HS-27A (cell line): ENCODE data around the gene HNRNPF.

Source experiments
- DNase-seq: peaks from one replicate; pipeline ENCODE4 v3.0.0-alpha.2; 2012; ENCODE audit warnings: low read depth, missing footprints

Gene HNRNPF

DNA sequence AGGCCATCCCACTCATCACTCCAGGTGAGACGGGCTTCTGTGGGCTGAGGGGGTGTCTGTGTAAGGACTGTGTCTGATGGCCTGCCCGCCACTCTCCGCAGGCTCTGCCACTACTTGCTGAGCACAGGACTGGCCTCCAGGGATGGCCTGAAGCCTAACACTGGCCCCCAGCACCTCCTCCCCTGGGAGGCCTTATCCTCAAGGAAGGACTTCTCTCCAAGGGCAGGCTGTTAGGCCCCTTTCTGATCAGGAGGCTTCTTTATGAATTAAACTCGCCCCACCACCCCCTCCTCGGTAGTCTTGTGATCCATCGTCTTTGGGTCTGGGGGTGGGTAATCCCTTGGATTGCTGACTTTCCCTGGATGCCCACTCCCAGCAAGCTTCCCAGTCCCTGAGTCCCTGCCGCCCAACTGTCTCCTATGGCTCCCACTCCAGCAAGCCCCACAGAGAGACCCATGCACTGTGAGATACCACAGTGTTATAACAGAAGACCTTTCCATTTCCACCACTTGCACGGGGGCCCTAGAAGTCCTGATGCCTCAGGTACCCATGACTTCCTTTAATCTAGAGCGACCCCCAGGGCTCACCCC is 32.8 kb downstream of the HNRNPF start:
- DNase-seq = no peak

DNA sequence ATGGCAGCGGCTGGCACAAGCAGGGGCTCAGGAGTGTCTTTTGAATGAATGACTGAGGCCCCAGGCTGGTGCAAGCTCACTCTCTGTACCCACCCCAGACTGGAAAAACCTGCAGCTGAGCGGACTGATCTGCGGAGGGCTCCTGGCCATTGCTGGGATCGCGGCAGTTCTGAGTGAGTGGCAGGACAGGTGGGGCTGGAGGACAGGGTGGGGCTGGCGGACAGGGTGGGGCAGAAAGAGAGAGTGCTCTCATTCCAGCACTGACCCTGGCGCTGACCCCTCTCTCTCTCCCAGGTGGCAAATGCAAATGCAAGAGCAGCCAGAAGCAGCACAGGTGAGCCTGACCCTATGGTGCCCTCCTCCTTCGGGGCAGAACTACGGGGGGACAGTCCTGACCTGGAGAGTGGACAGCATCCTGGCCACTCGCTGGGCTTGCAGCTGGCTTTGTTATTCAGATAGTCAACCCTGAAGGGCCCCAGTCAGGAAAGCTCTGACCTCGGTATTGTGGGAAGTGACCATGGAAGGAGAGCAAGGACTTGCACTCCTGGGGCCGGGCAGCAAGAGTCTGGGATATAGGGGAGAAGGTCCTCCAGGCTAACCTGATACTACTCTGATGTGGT is 33.5 kb downstream of the HNRNPF start:
- DNase-seq = no peak

DNA sequence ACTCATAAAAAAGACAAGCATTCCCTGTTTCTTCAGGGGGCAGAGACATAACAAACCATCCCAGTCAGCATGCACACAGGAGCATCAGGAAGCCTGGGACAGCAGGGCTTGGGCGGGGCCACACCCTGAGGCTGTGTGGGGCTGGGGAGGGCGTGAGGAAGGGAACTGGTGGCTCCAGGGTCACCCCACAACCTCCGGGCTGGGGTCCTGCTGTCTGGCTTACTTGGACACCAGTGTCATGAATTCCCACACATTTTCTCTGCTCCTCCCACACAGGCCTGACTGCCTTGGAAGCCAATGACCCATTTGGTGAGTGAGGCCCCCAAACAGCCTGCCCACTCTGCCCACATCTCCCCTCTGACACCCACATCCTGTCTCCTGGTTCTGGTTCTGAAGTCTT is 34.8 kb downstream of the HNRNPF start:
- no peak for DNase-seq

DNA sequence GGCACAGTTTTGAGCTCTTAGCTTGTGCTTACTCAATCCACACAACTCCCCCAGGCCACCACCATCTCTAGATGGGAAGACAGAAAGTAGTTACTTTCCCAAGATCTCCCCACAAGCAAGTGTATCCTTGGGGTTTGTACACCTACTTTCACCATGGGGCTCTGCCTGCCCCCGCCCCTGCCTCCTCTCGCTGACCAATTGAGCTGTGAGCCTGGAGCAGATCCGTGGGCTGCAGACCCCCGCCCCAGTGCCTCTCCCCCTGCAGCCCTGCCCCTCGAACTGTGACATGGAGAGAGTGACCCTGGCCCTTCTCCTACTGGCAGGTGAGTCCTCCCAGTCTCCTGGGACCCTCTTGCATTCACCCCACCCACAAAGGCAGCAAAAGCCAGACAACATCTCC is 35.5 kb downstream of the HNRNPF start:
- DNase-seq = no peak

DNA sequence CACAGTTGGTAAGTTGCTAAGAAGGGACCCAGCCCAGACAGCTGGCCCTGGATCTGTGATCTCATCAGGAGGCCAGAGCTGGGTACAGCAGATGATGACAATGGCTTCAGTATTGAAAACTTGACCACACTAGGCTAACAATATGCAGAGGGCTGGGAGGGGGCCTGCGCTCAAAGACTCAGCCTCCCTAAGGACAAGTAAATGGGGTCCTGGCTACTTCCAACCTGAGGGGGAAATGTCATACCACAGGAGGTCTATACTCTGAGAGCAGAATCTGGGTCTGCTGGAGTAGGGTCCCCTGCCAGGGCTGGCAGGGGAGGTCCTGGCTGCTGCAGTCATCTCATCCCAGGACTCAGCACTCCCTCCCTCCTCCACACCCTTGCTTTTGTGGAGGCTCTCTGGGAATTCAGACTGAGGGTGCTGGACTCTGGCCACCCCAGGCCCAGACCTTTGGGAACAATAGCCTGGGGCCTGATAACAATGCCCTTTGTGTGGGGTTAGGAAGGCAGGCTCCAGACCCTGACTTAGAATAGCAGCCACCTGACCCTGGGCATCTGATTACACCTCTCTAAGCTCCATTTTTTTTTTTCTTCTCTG is 36.1 kb downstream of the HNRNPF start:
- no peak for DNase-seq

DNA sequence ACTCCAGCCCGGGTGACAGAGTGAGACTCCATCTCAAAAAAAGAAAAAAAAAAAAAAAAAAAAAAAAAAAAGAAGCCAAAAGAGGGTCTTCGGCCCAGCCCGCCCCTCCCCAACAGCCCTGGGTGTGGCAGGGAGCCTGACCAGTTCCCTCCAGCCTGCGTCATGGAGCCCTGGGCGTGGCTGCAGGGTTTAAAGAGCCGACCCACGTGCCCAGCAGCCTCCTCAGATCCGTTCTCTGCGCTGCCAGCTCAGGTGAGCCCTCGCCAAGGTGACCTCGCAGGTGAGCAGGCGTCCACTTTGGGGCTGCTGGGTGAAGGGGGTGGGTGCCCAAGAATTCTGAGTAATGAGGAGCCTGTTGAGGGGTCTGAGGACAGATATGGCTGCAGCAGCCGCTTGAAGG is 37.6 kb downstream of the HNRNPF start, which contains the start of gene FXYD4:
Gene FXYD4 (plus strand): TSS at position 219 of the 400 bp plus-strand sequence. CDS start 2,111 bp downstream, outside the sequence.
- DNase-seq = no peak

DNA sequence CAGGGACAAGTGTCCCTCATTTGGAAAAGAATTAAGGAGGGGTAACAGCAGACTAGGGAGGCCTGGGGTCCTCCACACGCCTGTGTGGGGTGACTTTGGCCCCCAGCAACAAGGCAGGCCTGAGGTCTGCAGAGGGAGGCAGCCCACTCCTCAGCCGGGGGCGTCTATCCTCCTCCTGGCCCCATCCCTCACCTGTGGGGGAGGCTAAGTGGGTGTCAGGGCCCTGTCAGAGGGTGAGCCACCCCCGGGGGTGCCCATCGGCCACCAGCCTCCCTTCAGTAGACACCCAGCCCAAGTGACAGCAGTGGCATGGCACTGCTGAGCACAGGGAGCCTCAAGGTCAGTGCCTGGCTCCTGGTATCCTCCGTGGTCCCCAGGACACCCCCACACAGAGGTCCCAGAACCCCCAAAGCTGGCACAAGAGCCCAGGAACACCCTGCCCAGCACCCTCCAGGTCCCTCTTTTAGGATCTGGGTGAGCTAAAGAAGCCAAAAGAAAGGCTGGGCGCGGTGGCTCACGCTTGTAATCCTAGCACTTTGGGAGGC is 38.2 kb downstream of the HNRNPF start:
- DNase-seq = no peak

DNA sequence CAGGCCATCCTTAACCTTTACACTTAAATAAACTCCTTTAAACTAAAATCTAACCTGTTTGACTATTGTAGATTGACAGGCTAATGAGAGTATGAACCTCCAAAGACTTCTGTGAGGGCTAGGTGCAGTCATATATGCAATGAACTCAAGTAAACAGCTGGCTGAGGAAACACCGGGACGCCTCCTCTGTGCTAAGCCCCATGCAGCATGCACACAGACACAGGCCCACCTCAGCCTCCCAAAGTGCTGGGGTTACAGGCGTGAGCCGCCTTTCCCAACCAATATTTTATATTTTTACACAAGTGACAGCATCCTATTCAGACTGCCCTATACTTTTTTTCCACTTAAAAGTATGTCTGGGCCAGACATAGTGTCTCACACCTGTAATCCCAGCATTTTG is 39.1 kb downstream of the HNRNPF start:
- DNase-seq = no peak

DNA sequence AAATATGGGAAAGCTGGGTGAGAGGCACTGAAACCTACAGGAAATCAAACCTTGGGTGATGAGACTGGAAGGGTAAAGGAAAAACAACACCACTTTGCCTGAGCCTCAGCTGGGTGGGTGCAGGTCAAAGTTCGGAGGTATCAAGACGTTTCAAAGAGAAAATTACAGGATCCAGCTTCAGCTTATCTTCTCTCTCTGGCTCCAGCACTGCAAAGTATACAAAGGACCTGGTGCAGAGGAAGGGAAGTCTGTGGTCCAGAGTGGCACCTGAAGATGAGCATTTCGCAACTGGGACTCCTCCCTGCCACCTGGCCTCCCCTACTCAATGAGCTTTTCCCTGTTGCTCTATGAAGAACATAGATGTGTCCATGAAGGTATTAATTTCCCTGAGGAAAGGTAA is 44.0 kb downstream of the HNRNPF start:
- no peak for DNase-seq

DNA sequence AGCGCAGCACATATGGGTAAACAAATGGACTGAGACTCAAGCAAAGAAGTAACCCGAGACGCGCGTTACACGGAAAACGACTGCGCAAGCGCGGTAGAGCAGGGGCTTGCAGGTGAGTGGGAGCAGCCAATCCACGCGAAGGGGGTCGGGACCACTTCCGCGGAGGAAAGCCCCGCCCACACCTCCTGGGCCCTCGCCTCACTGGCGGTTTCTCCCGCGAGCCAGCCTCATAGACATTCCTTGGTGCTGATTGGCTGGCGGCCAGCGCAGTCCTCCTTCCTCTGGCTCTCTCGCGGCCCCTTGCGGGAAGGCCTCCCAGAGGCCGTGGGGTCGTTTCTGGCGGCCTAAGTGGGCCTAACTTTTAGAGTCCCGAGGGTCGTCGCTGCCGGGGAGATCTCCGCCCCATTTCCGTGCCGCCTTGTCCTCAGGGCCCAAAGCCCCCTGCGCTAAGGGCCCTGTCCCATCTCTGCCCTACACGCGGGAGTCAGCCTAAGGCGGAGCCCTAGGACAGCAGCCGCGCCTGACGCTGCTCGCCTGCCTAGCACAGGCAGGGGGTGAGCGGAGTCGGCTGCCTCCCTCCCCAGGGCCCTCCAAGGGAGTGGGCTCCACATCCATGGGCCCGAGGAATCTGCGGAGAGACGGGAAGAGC is 46.7 kb downstream of the HNRNPF start:
- DNase-seq = no peak

DNA sequence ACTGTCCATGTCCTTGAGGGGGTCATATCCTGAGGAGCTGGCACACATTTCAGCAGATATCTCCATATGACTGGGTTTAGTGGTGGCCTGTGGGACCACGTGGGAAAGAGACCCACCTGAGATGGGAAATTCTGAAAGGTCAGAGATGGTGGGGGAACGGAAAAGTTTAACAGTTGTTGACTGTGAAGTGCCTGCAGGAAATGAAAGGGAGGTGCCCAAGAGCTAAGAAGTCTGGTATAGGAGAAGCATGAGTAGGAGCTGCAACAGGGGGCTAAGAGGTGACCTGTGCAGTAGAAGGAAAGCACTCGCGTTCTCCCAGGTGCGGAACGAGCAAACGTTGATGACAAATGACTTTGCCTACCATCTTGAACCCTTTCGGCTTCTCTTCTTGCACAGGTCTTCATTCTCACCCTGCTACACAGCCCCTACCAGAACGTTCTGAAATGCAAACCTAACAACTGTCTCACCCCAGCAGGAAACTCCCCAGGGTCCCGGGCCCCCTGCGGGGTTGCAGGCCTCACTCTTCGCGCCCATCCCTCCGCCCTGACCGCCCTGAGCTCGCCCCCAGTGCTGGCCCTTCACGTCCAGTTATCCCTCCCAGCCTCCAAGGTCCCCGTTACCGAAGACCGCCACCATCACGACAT is 47.3 kb downstream of the HNRNPF start:
- no peak for DNase-seq

DNA sequence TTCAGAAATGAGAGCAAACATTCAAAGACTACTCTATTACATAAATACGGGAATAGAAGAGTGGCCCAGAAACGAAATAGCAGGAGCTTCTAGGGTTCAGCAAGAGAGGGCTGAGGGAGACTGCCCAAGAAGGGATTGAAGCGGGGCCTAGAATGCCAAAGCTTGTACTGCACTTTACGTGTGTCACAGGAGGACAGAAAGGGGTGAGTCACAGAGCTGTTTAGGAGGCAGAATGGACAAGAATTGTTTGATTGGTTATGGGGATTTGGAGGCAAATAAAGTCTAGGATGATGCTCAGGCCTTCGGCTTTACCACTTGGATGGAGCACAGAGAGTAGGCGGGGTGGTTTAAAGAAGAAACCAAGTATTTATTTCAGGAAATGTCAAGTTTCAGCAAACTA is 48.9 kb downstream of the HNRNPF start:
- no peak for DNase-seq

DNA sequence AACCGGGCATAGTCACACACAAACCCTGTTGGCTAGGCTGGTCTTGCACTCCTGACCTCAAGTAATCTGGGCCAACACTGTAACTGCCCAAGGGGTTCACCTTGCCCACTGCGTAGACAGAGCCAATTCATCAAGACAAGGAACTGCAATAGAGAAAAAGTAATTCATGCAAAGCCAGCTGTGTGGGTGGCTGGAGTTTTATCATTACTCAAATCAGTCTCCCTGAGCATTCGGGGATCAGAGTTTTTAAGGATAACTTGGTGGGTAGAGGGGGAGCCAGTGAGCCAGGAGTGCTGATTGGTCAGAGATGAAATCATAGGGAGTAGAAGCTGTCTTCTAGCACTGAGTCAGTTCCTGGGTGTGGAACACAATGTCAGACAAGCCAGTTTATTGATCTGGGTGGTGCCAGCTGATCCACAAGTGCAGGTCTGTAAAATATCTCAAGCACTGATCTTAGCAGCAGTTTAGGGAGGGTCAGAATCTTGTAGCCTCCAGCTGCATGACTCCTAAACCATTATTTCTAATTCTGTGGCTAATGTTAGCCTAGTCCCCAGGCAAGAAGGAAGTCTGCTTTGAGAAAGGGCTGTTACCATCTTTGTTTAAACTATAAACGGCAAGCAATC is 53.1 kb downstream of the HNRNPF start:
- peak; percentile 20 for DNase-seq

DNA sequence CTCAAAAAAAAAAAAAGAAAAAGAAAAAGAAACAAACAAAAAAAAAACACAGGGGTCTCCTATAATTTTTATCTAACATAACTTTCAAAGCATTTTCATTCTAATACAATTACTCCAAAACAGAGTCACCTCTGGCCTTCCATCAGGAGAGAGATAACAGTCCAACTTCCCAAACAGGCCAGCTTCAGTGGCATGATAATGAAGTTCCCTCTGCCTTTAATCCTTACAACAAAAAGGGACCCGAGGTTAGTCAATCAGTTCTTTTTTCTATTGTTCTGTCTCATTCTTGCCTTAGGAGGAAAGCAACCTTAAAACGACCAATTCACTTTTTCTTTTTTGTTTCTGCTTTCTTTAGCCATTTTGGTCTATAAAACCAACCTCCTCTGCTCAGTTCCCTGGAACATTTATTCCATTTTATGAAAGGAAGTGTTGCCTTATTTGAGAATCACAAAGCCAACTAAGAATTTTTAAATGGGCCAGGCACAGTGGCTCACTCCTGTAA is 54.1 kb downstream of the HNRNPF start:
- DNase-seq = no peak

DNA sequence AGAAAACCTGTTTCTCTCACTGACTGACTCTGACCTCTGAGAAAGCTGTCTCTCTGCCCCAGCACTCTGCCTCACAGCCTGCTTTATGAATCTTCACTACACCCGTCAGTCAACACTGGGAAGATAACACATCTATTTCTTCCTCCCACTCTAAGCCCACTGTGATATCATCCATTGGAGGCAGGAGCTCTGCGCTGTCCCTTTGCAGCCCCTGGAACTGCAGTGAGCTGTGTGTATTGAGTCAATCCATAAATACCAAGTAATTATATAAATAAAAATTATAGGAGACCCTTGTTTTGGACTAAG is 54.7 kb downstream of the HNRNPF start:
- DNase-seq = no peak

DNA sequence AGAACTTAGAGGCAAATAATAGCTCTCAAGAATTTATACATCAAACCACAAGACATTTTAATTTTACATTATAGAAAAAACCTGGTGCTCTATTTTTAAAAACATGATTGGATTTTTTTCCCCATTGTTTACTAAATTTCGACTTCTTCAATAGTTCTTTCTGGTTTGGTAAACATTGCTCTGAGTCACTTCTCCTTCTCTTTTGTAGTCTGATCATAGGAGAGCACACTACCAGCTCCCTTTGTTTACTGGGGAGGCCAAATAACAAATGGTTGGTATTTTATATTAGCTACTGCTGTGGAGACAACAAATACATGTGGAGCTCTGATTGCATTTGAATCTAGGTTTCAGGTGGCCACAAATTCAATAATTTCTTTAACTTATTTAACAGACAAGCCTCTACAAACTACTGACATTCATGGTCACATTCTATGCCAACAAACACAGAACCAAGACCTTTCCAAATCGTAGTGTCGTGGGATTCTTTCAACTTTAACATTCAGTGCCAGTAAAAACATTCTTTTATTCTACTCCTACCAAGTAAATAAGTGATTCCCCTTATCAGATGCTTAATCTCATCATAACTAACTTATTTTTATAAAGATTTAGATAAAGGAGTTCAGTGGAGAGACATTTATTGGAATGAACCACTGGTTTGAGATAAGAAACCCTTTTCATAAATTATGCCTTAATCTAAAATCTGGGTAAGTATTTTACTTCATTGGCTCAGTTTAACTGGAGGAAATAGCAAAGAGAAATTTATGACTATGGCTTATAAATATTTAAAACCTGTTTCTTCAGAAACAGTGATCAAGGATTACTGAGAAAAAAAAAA is 55.3 kb downstream of the HNRNPF start:
- no peak for DNase-seq

DNA sequence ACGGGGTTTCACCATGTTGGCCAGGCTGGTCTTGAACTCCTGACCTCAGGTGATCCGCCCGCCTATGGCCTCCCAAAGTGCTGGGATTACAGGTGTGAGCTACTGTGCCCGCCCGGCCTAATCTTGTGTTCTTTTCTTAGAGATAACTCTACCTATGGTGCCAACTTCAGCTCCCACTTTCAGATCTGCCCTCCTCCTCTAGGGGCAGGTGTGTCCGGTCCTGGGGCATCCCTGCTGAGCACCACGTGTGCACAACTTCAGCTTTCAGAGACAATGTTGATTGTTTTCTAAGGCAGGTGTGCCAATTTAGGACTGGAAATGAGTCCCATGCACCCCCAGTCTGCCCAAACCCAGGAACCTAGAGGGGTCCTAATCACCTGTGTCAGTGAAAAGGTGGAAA is 56.0 kb downstream of the HNRNPF start:
- no peak for DNase-seq

DNA sequence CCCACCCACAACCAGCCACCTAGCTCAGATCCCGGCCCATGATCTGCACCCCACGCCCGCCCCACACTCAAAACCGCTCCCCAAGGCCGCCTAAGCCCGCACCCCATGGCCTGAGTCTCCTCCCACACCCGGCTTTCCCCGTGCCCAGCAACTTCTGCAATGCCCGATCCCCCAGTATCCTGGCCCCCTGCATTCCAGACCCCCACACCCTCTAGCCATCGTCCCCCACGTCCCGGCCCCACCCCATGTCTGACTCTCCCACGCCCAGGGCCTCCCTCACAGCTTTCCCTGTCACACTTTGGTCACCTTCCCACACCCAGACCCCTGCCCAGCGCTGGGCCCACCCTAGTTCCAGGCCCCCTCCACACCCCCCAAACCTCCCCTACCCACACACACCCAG is 57.7 kb downstream of the HNRNPF start:
- no peak for DNase-seq

DNA sequence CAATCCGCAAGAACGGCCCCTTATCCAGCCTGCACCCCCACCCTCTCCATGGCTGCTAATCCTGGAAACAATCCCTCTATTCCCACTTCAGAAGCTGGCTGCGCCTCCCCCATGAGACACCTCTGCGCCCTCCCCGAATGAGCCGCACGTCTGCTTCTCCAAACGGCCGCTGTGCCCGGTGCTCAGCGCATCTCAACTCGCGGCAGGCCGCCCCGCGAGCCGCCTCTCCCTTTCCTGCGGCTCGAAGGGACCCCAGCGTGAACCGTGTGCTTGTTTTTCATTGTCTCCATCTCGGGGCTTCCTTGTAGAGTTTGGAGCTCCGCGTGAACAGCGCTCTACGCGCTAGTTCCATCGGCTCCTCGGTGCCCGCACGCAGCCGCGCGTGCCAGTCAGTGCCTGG is 58.3 kb downstream of the HNRNPF start:
- no peak for DNase-seq

DNA sequence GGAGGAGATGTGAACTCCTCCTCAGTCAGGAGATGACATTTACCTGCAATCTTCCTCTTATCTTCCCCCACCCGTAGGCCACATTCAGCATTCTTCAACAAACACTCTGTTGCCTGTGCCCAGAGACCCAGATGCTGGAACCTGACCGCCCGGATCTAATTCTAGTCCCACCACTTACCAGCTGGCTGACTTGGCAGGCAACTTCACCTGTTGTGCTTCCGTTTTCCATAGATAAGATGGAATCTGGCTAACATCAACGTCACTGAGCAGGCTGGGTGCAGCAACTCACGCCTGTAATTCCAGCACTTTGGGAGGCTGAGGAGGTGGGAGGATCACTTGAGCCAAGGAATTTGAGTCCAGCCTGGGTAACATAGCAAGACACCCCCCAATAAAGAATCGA is 58.8 kb downstream of the HNRNPF start:
- no peak for DNase-seq
